PC-3 (cell line): ENCODE results near the gene MAP2K3. TPM values are rescaled to one million over a fixed set of nuclear protein-coding genes. Genes with fewer than 3 reads are reported as not detected.

Experiments used
- ATAC-seq: fragments of 200-7000 bp; cut with Tn5 transposase; 2 replicates; pipeline ENCODE4 v1.9.1; 2020; ENCODE audit warnings: mild to moderate bottlenecking, moderate library complexity
- BruUV-seq: library from RNA; stranded (reverse); fragments of 400-500 nt; replicated peaks from 2 replicates; lab custom pipeline; 2021; lab: Mats Ljungman, UMichigan
- CTCF ChIA-PET: fragments of 300-600 bp; sonication (Branson Sonifier 250); formaldehyde crosslinking; loops from one replicate; lab custom pipeline; 2022; ENCODE audit warnings: antibody characterized with exemption; lab: Charles Lee
- POLR2A ChIA-PET: fragments of 300-600 bp; sonication (Branson Sonifier 250); formaldehyde crosslinking; loops from one replicate; lab custom pipeline; 2022; ENCODE audit warnings: antibody characterized with exemption; ENCODE audit not compliant: unreplicated experiment; lab: Charles Lee
- DNase-seq: peaks from one replicate; pipeline ENCODE4 v3.0.0-alpha.2; 2015
- H2AFZ ChIP-seq: fragments of 300-600 bp; sonication (generic); 2 replicates; pipeline ENCODE4 v1.6.0; 2016; ENCODE audit warnings: antibody characterized with exemption, low read length
- H3F3A ChIP-seq: fragments of 300-600 bp; sonication (generic); one replicate; pipeline ENCODE4 v1.6.0; 2017; ENCODE audit warnings: antibody characterized with exemption, low read length, control low read depth, mild to moderate bottlenecking; ENCODE audit not compliant: unreplicated experiment
- H3K27ac ChIP-seq: fragments of 300-600 bp; sonication (generic); 2 replicates; pipeline ENCODE4 v1.5.1; 2016; ENCODE audit warnings: mild to moderate bottlenecking, low read length
- H3K27me3 ChIP-seq: fragments of 300-600 bp; sonication (generic); 2 replicates; pipeline ENCODE4 v1.6.1; 2016; ENCODE audit warnings: low read length, mixed read lengths
- H3K36me3 ChIP-seq: fragments of 300-600 bp; sonication (generic); 2 replicates; pipeline ENCODE4 v1.6.1; 2016; ENCODE audit warnings: low read depth, mixed run types, low read length, mixed read lengths
- H3K4me1 ChIP-seq: fragments of 300-600 bp; sonication (generic); 2 replicates; pipeline ENCODE4 v1.5.1; 2016; ENCODE audit warnings: low read length; ENCODE audit not compliant: insufficient read depth
- H3K4me2 ChIP-seq: fragments of 300-600 bp; sonication (generic); 2 replicates; pipeline ENCODE4 v1.6.0; 2016; ENCODE audit warnings: low read length
- H3K4me3 ChIP-seq: fragments of 300-600 bp; sonication (generic); 2 replicates; pipeline ENCODE4 v1.5.1; 2016; ENCODE audit warnings: mild to moderate bottlenecking, low read length, mixed read lengths
- H3K79me2 ChIP-seq: fragments of 300-600 bp; sonication (generic); 2 replicates; pipeline ENCODE4 v1.6.1; 2017; ENCODE audit warnings: low read length, mixed read lengths
- H3K9ac ChIP-seq: fragments of 300-600 bp; sonication (generic); 2 replicates; pipeline ENCODE4 v1.6.0; 2016; ENCODE audit warnings: mild to moderate bottlenecking, low read length
- H3K9me2 ChIP-seq: fragments of 300-600 bp; sonication (generic); replicated peaks from 2 replicates; pipeline ENCODE4 v1.6.1; 2016; ENCODE audit warnings: mixed run types, low read length, mixed read lengths
- H3K9me3 ChIP-seq: fragments of 300-600 bp; sonication (generic); 2 replicates; pipeline ENCODE4 v1.6.1; 2016; ENCODE audit warnings: low read length, mixed read lengths
- H4K20me1 ChIP-seq: fragments of 300-600 bp; sonication (generic); 2 replicates; pipeline ENCODE4 v1.6.1; 2016; ENCODE audit warnings: low read length, mixed read lengths
- CTCF ChIP-seq: fragments of 300-600 bp; sonication (generic); conservative IDR thresholded peaks from 2 replicates; pipeline ENCODE4 v1.5.1; 2017; ENCODE audit warnings: antibody characterized with exemption, low read depth, mild to moderate bottlenecking, low read length
- EZH2 ChIP-seq: fragments of 300-600 bp; sonication (generic); IDR thresholded peaks from one replicate; pipeline ENCODE4 v1.6.1; 2017; ENCODE audit warnings: antibody characterized with exemption, mild to moderate bottlenecking, low read length; ENCODE audit not compliant: unreplicated experiment
- EZH2phosphoT487 ChIP-seq: fragments of 300-600 bp; sonication (generic); IDR thresholded peaks from 2 replicates; pipeline ENCODE4 v1.6.1; 2018; ENCODE audit warnings: mild to moderate bottlenecking, antibody characterized with exemption, low read length, borderline replicate concordance
- intact Hi-C: fragments of 100-400 bp; cut with micrococcal nuclease; formaldehyde crosslinking; loops from 2 replicates; pipeline ENCODE4 v1.9.0; 2023
- total RNA-seq: library from RNA; depleted of rRNA; stranded (reverse); fragments of >200 nt; gene quantifications from 2 replicates; pipeline ENCODE4 v1.2.3, GENCODE V29; 2014

MAP2K3 gene
- total RNA-seq, 1 experiment from 2014 or later, result 54.0 TPM

- Histone ChIP-seq H3K4me1 (peaks cover 8% of the 10 kb centered on the region), H3K27me3 (no peaks in the 10 kb centered on the region), H3F3A (no peaks in the 10 kb centered on the region), H4K20me1 (no peaks in the 10 kb centered on the region), H3K4me2 (peak within 1 kb of the TSS; percentile 89), H3K36me3 (no peaks in the 10 kb centered on the region), H3K4me3 (peak within 1 kb of the TSS; percentile 66), H3K27ac (no peak within 1 kb of the TSS), H3K9me2 (no peaks in the 10 kb centered on the region), H3K79me2 (no peaks in the 10 kb centered on the region), H2AFZ (peak within 1 kb of the TSS; percentile 74), H3K9me3 (no peaks in the 10 kb centered on the region), H3K9ac (no peak within 1 kb of the TSS)
- CTCF ChIA-PET, result no interaction called here
- peak; percentile 75 for DNase-seq
- ATAC-seq, result peak; percentile 66
- intact Hi-C loops, result loop anchor here (5.0 kb wide), 1 partner anchor 41 kb away; the partner anchor contains the start of gene TMEM11
- no TSS peak for BruUV-seq
- TF ChIP-seq EZH2 (no peak), CTCF (no peak), EZH2phosphoT487 (no peak)
- POLR2A ChIA-PET, result no interaction called here
These were observed 31.5 kb upstream of the MAP2K3 start, which contains the start of gene NATD1 for GRCh38 chr17:21252796-21253645. TSS of gene NATD1 (minus strand) at chr17:21253410. CDS start at chr17:21253264, 146 bp downstream.

- CTCF ChIA-PET, result no interaction called here
- BruUV-seq, result no TSS peak
- Histone ChIP-seq H3K4me1 (peaks cover 8% of the 10 kb centered on the region), H3K27me3 (no peaks in the 10 kb centered on the region), H3K9me3 (no peaks in the 10 kb centered on the region), H3K9me2 (no peaks in the 10 kb centered on the region), H3K36me3 (no peaks in the 10 kb centered on the region), H3F3A (no peaks in the 10 kb centered on the region), H3K4me2 (peak overlapping the region; percentile 89), H2AFZ (peak overlapping the region; percentile 74), H3K4me3 (peak overlapping the region; percentile 66), H3K9ac (no peak overlapping the region), H4K20me1 (no peaks in the 10 kb centered on the region), H3K79me2 (no peaks in the 10 kb centered on the region), H3K27ac (no peak overlapping the region)
- ATAC-seq (no peak), DNase-seq (no peak)
- intact Hi-C loops, result loop anchor here (5.0 kb wide), 1 partner anchor 42 kb away; the partner anchor contains the start of gene TMEM11
- POLR2A ChIA-PET, result no interaction called here
- no peak for TF ChIP-seq CTCF
- TF ChIP-seq EZH2, result no peak
- TF ChIP-seq EZH2phosphoT487, result no peak
These were observed 30.7 kb upstream of the MAP2K3 start for GRCh38 chr17:21253646-21254441.
